ENCODE results near the gene BTD.

Gene BTD

GRCh38 chr3:15660055-15660935 lies 58.8 kb downstream of the BTD start:
- DNase-seq, result no peak

GRCh38 chr3:15664144-15664543 lies 62.6 kb downstream of the BTD start:
- DNase-seq, result no peak

- no peak for DNase-seq
Measured at GRCh38 chr3:15665510-15666150, 64.1 kb downstream of the BTD start.

DNA sequence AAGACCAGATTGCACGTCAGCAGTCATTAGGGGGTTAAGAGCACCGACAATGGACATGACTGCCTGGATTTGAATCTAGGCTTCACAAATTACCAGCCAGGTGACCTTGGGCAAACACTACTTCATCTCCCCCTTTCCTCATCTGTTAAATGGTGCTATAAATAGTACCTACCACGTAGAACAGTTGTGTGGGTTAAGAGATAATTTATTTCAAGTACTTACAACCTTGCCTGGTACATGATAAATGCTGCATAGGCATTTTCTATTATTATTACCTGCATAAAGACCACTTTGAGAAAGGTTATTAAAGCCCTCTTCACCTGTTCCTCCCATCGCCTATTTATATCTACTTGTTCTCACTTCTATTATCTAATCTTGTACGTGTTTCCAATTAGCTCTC lies 64.7 kb downstream of the BTD start:
- no peak for DNase-seq

DNA sequence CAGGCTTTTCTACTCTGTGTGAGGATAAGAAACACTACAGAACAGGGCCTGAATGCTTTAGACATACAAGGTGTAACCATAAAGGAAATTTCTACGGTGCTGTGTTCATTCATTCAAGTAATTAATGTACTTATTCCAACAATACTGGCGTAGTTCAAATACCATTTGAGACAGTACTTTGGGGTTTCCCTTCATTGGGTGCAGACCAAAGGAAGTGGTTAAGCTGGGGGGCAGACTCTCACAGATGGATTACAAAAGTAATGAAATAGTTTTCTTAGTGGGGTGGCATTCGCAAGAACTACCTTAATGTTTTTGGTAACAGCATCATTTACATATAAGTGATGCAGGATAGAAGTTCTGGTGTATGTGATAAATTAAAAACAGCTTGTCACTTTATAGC lies 65.9 kb downstream of the BTD start:
- DNase-seq, result no peak

- DNase-seq, result no peak
Measured at GRCh38 chr3:15673536-15673935, 72.0 kb downstream of the BTD start.

DNA sequence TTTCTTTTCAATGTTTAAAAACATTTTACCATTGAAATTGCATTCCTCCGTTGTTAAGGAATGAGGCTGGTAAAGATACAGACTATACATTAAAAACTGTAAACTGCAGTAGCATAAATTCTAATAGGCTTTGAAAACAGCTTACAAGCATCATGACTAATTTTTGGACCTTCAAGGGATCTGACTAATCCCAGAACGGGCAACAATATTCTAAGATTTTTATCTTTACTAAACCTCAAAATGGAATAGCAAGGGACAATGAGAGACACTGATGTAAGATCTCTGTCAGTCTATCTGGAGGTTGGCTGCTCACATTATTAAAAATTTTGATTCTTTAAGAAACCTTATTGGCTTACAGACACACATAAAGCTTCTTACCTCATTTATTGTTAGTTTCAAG lies 74.7 kb downstream of the BTD start:
- DNase-seq, result no peak

DNA sequence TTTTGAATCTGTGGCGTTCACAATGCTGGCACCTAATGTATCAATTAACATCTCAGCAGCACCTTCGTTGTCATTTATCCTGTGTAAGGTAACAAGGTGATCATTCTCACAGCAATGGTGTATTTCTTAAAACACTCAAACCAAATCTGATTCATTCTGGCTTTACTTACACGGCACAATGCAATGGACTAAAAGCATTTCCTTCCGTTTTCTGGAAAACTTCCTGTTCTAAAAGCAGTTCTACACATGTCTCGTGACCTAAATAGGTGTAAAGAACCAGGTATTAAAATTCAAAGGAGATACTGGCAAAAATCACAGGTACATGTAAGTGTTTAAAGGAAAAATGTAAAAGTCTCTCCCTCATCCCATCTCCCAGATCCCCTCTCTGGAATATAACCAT lies 77.8 kb downstream of the BTD start:
- DNase-seq, result no peak

GRCh38 chr3:15681668-15682067 lies 80.1 kb downstream of the BTD start:
- no peak for DNase-seq

DNA sequence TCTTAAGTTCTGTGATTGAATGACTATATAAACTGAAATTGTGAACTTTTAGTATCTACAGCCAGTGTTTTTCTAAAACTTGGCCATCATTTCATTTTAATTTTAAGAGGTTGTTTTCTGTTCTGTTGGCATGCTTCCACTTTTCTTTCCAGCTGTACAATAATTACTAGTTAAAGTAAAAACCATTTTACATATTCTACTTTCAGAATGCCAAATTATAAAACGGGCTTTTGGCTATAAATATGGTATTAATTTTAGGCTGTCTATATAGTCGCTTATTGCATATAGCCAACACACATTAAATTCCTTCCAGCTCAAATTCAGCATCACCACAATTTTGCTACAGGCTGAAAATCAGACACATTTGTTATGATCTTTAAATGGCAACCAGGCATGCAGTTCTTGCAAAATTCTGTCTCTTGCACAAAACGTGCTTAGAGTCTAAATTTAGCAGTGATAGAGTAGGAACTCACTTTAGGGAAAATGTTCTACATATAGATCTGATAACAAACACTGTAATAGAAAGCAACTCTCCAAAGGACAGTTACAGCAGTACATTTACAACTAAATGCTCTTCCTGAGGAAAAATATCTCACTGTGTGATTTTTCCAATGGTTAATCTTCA lies 81.1 kb downstream of the BTD start:
- no peak for DNase-seq

DNA sequence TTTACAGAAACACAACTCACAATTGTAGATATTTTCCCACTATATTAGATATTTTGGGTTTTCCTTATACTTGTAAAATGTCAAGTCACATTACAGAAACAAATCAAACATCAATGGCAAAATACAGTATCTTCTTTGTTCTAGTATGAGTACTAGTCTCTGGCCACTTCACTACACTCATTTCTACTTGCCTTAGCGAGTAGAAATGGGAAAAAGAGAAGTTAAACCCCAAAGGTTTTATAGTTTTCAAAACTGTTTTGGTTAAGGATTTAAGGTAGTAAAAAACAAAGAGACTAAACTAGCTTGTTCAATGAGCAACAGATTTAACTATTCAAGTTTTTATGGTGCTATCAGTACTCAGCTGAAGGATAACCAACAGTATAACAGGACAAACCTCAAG lies 81.7 kb downstream of the BTD start:
- no peak for DNase-seq

DNA sequence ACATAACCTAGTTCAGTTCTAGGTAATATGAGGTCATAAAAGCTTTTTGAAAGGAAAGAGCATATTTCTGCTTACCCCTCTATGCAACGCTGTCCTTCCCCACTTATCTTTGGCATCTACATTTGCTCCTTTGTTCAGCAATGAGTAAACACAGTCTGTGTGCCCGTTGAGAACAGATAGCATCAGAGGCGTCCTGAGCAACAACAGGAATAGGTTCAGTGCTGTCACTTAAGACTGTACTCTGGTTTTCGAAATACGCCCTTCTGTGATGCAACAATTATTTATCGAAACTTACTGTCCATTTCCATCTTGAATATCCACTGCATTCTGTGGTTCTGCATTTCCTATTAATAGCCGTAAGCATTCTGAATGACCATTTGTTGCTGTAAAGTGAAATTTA lies 84.4 kb downstream of the BTD start:
- no peak for DNase-seq

GRCh38 chr3:15690230-15690629 lies 88.7 kb downstream of the BTD start:
- DNase-seq, result no peak

GRCh38 chr3:15690748-15691147 lies 89.2 kb downstream of the BTD start:
- no peak for DNase-seq

DNA sequence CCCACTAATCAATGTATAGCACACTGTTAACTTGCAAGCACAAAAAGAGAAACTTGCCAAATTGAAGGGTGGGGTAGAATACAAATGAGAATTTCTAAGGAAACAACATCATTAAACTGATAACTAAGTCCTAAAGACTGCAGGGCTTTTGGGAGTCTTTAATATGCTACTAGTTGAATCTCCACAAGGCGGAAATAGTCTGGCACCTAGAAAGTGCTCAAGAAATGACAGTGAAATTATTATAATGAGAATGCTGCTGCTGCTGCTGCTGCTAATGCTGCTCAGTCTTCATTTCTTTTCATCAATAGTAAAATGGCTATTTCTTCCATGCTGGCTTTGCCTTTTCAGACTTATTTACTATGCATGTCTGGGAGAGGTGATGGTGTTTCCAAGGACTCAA lies 91.8 kb downstream of the BTD start:
- no peak for DNase-seq

- no peak for DNase-seq
Measured at GRCh38 chr3:15694628-15695027, 93.1 kb downstream of the BTD start.

All from nucleus accumbens (tissue), 56 donors.